ENCODE measurements around the gene SPATC1L.

Gene SPATC1L

GRCh38 chr21:46111857-46112724, 72.2 kb downstream of the SPATC1L start:
- Histone ChIP-seq H3K27ac (no peak overlapping the region), H3K36me3 (no peaks in the 10 kb centered on the region), H3K4me1 (ENCODE audit: control insufficient read depth in 1 of 2, insufficient read depth in 1 of 2, low read depth in 1 of 2, low read length in 1 of 2) (no peaks in the 10 kb centered on the region), H3K9me3 (no peaks in the 10 kb centered on the region), H3K4me3 (ENCODE audit: low read depth in 1 of 2, low read length in 1 of 2) (no peak overlapping the region), H3K27me3 (no peaks in the 10 kb centered on the region)
- no peak for TF ChIP-seq CTCF (IDR thresholded peaks at IDR 0.05)

- Histone ChIP-seq H3K27ac (no peak overlapping the region), H3K36me3 (no peaks in the 10 kb centered on the region), H3K4me3 (ENCODE audit: low read depth in 1 of 2, low read length in 1 of 2) (no peak overlapping the region), H3K27me3 (no peaks in the 10 kb centered on the region), H3K4me1 (ENCODE audit: control insufficient read depth in 1 of 2, insufficient read depth in 1 of 2, low read depth in 1 of 2, low read length in 1 of 2) (no peaks in the 10 kb centered on the region), H3K9me3 (no peaks in the 10 kb centered on the region)
- no peak for TF ChIP-seq CTCF (IDR thresholded peaks at IDR 0.05)
These were observed 73.1 kb downstream of the SPATC1L start for GRCh38 chr21:46111193-46111571.

Measured in neutrophil (primary cell).